ENCODE results near the gene SERTAD2. TPM values are rescaled to one million over a fixed set of nuclear protein-coding genes. Genes with fewer than 3 reads are reported as not detected.

SERTAD2 gene
- total RNA-seq, 1 donor, result 7.8 TPM

- H3K4me3 ChIP-seq (ENCODE audit: low read depth, low read length), result no peak overlapping the region
- no peak for DNase-seq (ENCODE audit: low read depth)
- TF ChIP-seq, protein P1, sequence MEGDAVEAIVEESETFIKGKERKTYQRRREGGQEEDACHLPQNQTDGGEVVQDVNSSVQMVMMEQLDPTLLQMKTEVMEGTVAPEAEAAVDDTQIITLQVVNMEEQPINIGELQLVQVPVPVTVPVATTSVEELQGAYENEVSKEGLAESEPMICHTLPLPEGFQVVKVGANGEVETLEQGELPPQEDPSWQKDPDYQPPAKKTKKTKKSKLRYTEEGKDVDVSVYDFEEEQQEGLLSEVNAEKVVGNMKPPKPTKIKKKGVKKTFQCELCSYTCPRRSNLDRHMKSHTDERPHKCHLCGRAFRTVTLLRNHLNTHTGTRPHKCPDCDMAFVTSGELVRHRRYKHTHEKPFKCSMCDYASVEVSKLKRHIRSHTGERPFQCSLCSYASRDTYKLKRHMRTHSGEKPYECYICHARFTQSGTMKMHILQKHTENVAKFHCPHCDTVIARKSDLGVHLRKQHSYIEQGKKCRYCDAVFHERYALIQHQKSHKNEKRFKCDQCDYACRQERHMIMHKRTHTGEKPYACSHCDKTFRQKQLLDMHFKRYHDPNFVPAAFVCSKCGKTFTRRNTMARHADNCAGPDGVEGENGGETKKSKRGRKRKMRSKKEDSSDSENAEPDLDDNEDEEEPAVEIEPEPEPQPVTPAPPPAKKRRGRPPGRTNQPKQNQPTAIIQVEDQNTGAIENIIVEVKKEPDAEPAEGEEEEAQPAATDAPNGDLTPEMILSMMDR (IDR thresholded peaks at IDR 0.05; ENCODE audit: insufficient read depth, low read depth, low read length), result no peak
Observed at GRCh38 chr2:64586054-64586453, 67.7 kb downstream of the SERTAD2 start.

DNA sequence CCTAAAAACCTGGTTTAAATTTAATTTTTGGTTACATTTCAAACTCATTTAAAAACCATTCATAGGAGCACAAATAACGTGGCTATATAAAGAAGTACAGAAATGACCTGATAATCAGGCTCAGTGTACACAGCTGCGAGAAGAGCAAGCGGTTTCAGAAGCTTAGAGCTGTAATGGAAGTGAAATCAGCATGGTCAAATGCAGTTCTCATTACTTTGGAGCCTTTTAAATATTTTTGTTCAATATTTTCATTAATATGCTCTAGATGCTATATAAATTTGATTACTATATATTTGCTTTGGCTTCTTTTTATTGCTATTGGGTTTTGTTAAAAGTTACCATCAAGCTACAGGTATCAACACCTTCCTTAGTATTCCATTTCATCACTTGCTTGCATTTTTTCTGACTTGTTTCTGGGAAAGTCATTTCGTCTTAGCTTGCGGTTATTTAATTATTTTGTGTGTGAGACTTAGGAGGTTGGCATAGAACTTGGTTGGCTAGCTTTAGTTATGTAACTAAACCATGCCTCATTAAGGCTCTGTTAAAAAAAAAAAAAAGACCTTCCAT is 70.9 kb downstream of the SERTAD2 start:
- no peak for DNase-seq (ENCODE audit: low read depth)
- H3K4me3 ChIP-seq (ENCODE audit: low read depth, low read length), result no peak overlapping the region
- TF ChIP-seq, protein P1 (IDR thresholded peaks at IDR 0.05; ENCODE audit: insufficient read depth, low read depth, low read length), result no peak

- no peak for DNase-seq (ENCODE audit: low read depth)
- no peak overlapping the region for H3K4me3 ChIP-seq (ENCODE audit: low read depth, low read length)
- TF ChIP-seq, protein P1 (IDR thresholded peaks at IDR 0.05; ENCODE audit: insufficient read depth, low read depth, low read length), result no peak
Observed at GRCh38 chr2:64581777-64582539, 71.8 kb downstream of the SERTAD2 start.

Other genes starting within 250 kb of the SERTAD2 start
- 3.2 and 6.5 TPM in 2 replicates for gene LGALSL, start 199.8 kb downstream of the SERTAD2 start, total RNA-seq
- gene AFTPH, start 129.6 kb downstream of the SERTAD2 start, total RNA-seq, result 26.4 and 40.2 TPM in 2 replicates